HCT116 (cell line): ENCODE results near the gene CCDC88C. TPM values are rescaled to one million over a fixed set of nuclear protein-coding genes. Genes with fewer than 3 reads are reported as not detected.

ENCODE experiments used
- ATAC-seq: fragments of 200-7000 bp; cut with Tn5 transposase; 2 replicates; pipeline ENCODE4 v1.9.1; 2020; ENCODE audit warnings: mild to moderate bottlenecking, moderate library complexity
- BruUV-seq: library from RNA; stranded (reverse); fragments of 400-500 nt; replicated peaks from 2 replicates; lab custom pipeline; 2021; lab: Mats Ljungman, UMichigan
- CTCF ChIA-PET: fragments of 300-600 bp; sonication (Branson Sonifier 250); formaldehyde crosslinking; loops from one replicate; lab custom pipeline; 2021; ENCODE audit warnings: antibody characterized with exemption; lab: Charles Lee
- POLR2A ChIA-PET: fragments of 300-600, 350-600 bp; sonication (Branson Sonifier 250); formaldehyde crosslinking; loops from one replicate; lab custom pipeline; 2021; ENCODE audit warnings: antibody characterized with exemption; lab: Charles Lee
- RAD21 ChIA-PET, 2 experiments: fragments of 300-600 bp; sonication (Branson Sonifier 250); formaldehyde crosslinking; loops; one replicate each; lab custom pipeline; 2023; ENCODE audit warnings: low total read pairs in 2 of 2; ENCODE audit not compliant: uncharacterized antibody in 2 of 2, unreplicated experiment in 2 of 2, low non-redundant PET in 1 of 2; lab: Charles Lee
- DNase-seq: peaks from one replicate; pipeline ENCODE4 v3.0.0-alpha.2; 2010; ENCODE audit warnings: low read depth, low spot score
- H2AFZ ChIP-seq: fragments of 200-600 bp; shearing (Covaris generic), sonication (generic); 2 replicates; pipeline ENCODE4 v1.6.1; 2017; ENCODE audit warnings: low read depth, mixed run types, mixed read lengths, antibody characterized with exemption, low read length; ENCODE audit not compliant: poor library complexity, severe bottlenecking
- H3K27ac ChIP-seq: 2 replicates; pipeline ENCODE4 v1.5.1; 2012; ENCODE audit warnings: low read depth, low read length
- H3K27me3 ChIP-seq: fragments of 200-600 bp; sonication (generic); 2 replicates; pipeline ENCODE4 v1.6.1; 2016; ENCODE audit warnings: mixed run types, low read length, mixed read lengths; ENCODE audit not compliant: insufficient read depth
- H3K36me3 ChIP-seq, 2 experiments: fragments of 200-500 bp in 1 of 2; fragments of 200-600 bp in 1 of 2; sonication (Bioruptor generic) in 1 of 2; sonication (generic) in 1 of 2; 2 replicates each; pipeline versions ENCODE4 v1.5.1 to v1.6.1; 2014 to 2016; ENCODE audit warnings: low read length in 2 of 2, inconsistent platforms in 1 of 2, mixed read lengths in 1 of 2, mixed run types in 1 of 2; ENCODE audit not compliant: insufficient read depth in 2 of 2, control insufficient read depth in 1 of 2
- H3K4me1 ChIP-seq, 2 experiments: fragments of 200-600 bp in 1 of 2; sonication (generic) in 1 of 2; 2 replicates each; pipeline versions ENCODE4 v1.5.1 to v1.6.1; 2012 to 2017; ENCODE audit warnings: low read length in 2 of 2, inconsistent platforms in 1 of 2, mild to moderate bottlenecking in 1 of 2, mixed read lengths in 1 of 2, mixed run types in 1 of 2, moderate library complexity in 1 of 2; ENCODE audit not compliant: insufficient read depth in 2 of 2, control insufficient read depth in 1 of 2
- H3K4me2 ChIP-seq: fragments of 200-600 bp; sonication (generic); 2 replicates; pipeline ENCODE4 v1.6.1; 2017; ENCODE audit warnings: mixed run types, low read length, mixed read lengths
- H3K4me3 ChIP-seq, 2 experiments: fragments of 200-600 bp in 1 of 2; sonication (generic) in 1 of 2; replicated peaks in 1 of 2; 2 replicates each; pipeline ENCODE4 v1.5.1; 2011 to 2016; ENCODE audit warnings: low read length in 2 of 2, control low read depth in 1 of 2, low read depth in 1 of 2, mild to moderate bottlenecking in 1 of 2, mixed read lengths in 1 of 2, mixed run types in 1 of 2
- H3K79me2 ChIP-seq: fragments of 200-600 bp; sonication (generic); 2 replicates; pipeline ENCODE4 v1.6.1; 2017; ENCODE audit warnings: mild to moderate bottlenecking, mixed run types, low read length, moderate library complexity, mixed read lengths; ENCODE audit not compliant: insufficient read depth
- H3K9ac ChIP-seq: fragments of 200-600 bp; sonication (generic); 2 replicates; pipeline ENCODE4 v1.6.1; 2016; ENCODE audit warnings: low read length, mixed read lengths
- H3K9me2 ChIP-seq: fragments of 200-600 bp; sonication (generic), shearing (Covaris generic); 2 replicates; pipeline ENCODE4 v1.6.1; 2017; ENCODE audit warnings: mixed run types, mild to moderate bottlenecking, moderate library complexity; ENCODE audit not compliant: insufficient read depth
- H3K9me3 ChIP-seq, 2 experiments: fragments of 200-500 bp in 1 of 2; fragments of 200-600 bp in 1 of 2; sonication (Bioruptor generic) in 1 of 2; sonication (generic) in 1 of 2; 2 replicates each; pipeline ENCODE4 v1.6.1; 2014 to 2017; ENCODE audit warnings: low read length in 2 of 2, mixed read lengths in 2 of 2, inconsistent platforms in 1 of 2, low read depth in 1 of 2, mild to moderate bottlenecking in 1 of 2, mixed run types in 1 of 2, moderate library complexity in 1 of 2; ENCODE audit not compliant: control insufficient read depth in 1 of 2, insufficient read depth in 1 of 2
- H4K20me1 ChIP-seq: fragments of 200-600 bp; sonication (generic), shearing (Covaris generic); 2 replicates; pipeline ENCODE4 v1.6.1; 2017; ENCODE audit warnings: mixed run types, mild to moderate bottlenecking, moderate library complexity; ENCODE audit not compliant: insufficient read depth
- CEBPB ChIP-seq: IDR thresholded peaks from 2 replicates; pipeline ENCODE4 v1.6.1; 2012; ENCODE audit warnings: low read depth
- EGR1 ChIP-seq: IDR thresholded peaks from 2 replicates; pipeline ENCODE4 v1.6.1; 2012; ENCODE audit warnings: low read depth
- EZH2phosphoT487 ChIP-seq: fragments of 200-600 bp; IDR thresholded peaks from 2 replicates; pipeline ENCODE4 v1.6.1; 2018; ENCODE audit warnings: antibody characterized with exemption, borderline replicate concordance
- FOSL1 ChIP-seq: IDR thresholded peaks from 2 replicates; pipeline ENCODE4 v1.6.1; 2012; ENCODE audit warnings: low read depth
- JUND ChIP-seq: IDR thresholded peaks from 2 replicates; pipeline ENCODE4 v1.6.1; 2012
- POLR2A ChIP-seq: IDR thresholded peaks from 2 replicates; pipeline ENCODE4 v1.7.0; 2011; ENCODE audit warnings: borderline replicate concordance; ENCODE audit not compliant: insufficient read depth, insufficient read length; ENCODE audit errors: extremely low read depth
- RAD21 ChIP-seq: IDR thresholded peaks from 2 replicates; pipeline ENCODE4 v1.6.1; 2012; ENCODE audit warnings: low read depth, mild to moderate bottlenecking
- SIN3A ChIP-seq: IDR thresholded peaks from 2 replicates; pipeline ENCODE4 v1.6.1; 2012; ENCODE audit warnings: low read depth
- SP1 ChIP-seq: IDR thresholded peaks from 2 replicates; pipeline ENCODE4 v1.6.1; 2012; ENCODE audit warnings: low read depth
- SRF ChIP-seq: IDR thresholded peaks from 2 replicates; pipeline ENCODE4 v1.6.1; 2012; ENCODE audit warnings: low read depth
- TCF7L2 ChIP-seq: IDR thresholded peaks from 2 replicates; pipeline ENCODE4 v1.7.0; 2011; ENCODE audit warnings: borderline replicate concordance, inconsistent platforms; ENCODE audit not compliant: insufficient read depth, insufficient read length; ENCODE audit errors: extremely low read depth
- YY1 ChIP-seq: IDR thresholded peaks from 2 replicates; pipeline ENCODE4 v1.6.1; 2011; ENCODE audit warnings: low read length, low read depth, moderate library complexity, mild to moderate bottlenecking; ENCODE audit not compliant: insufficient replicate concordance; ENCODE audit errors: extremely low read depth
- ZFX ChIP-seq: fragments of 450-650 bp; IDR thresholded peaks from 2 replicates; pipeline ENCODE4 v1.6.1; 2017
- ZNF274 ChIP-seq: fragments of 200-500 bp; sonication (Bioruptor generic); IDR thresholded peaks from 2 replicates; pipeline ENCODE4 v1.6.1; 2014; ENCODE audit warnings: mild to moderate bottlenecking, low read depth, low read length, inconsistent platforms
- intact Hi-C: fragments of 100-400 bp; cut with micrococcal nuclease; formaldehyde crosslinking; loops from 2 replicates; pipeline ENCODE4 v1.10.0; 2022
- total RNA-seq: library from RNA; stranded (reverse); gene quantifications from one replicate; pipeline ENCODE4 v1.2.1, GENCODE V29; 2021; ENCODE audit not compliant: unreplicated experiment
- TF ChIP-seq, protein P1 (sequence below): IDR thresholded peaks from 2 replicates; pipeline ENCODE4 v1.6.1; 2011; ENCODE audit warnings: mild to moderate bottlenecking, low read length, moderate library complexity; ENCODE audit not compliant: insufficient replicate concordance; ENCODE audit errors: extremely low read depth
- TF ChIP-seq, protein P2 (sequence below): IDR thresholded peaks from 2 replicates; pipeline ENCODE4 v1.6.1; 2012; ENCODE audit warnings: low read depth
- TF ChIP-seq, protein P3 (sequence below): IDR thresholded peaks from 2 replicates; pipeline ENCODE4 v1.6.1; 2012

The CCDC88C gene
- total RNA-seq, 1 experiment from 2014 or later: 20.8 TPM

DNA sequence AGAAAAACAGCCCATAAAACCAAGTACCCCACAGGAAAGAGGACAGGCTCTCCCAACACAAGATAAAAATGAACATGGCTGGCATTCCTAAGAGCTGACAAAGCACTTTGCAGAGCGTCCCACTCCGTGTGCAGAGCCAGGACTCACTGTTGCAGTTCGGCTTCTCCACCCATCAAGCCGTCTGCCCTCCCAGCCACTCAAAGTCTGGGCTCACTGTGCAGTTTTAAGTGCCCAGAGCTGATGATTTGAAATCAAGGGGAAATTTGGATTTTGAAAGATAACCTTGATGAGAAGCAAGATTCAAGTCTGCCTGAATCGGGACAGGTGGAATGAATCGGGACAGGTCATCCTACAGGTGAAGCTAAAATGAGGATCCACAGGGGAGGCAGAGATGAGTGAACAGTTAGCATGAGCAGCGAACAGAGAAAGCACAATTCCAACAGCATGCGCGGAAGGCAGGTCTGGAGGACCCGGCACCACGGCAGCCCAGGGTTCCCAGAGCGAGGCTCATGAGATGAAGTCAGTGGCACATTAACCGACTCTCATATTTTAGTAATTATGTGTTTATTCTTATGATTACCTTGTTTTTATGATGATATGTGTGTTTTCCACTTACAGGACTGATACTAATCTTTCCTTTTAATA, 133.4 kb downstream of the CCDC88C start:
- TF ChIP-seq ZFX (no peak), RAD21 (no peak), TCF7L2 (no peak), FOSL1 (no peak), SIN3A (no peak), ZNF274 (no peak), JUND (no peak), POLR2A (no peak), EZH2phosphoT487 (no peak), CEBPB (no peak), EGR1 (no peak), SP1 (no peak), YY1 (no peak), SRF (no peak)
- TF ChIP-seq, protein P1, sequence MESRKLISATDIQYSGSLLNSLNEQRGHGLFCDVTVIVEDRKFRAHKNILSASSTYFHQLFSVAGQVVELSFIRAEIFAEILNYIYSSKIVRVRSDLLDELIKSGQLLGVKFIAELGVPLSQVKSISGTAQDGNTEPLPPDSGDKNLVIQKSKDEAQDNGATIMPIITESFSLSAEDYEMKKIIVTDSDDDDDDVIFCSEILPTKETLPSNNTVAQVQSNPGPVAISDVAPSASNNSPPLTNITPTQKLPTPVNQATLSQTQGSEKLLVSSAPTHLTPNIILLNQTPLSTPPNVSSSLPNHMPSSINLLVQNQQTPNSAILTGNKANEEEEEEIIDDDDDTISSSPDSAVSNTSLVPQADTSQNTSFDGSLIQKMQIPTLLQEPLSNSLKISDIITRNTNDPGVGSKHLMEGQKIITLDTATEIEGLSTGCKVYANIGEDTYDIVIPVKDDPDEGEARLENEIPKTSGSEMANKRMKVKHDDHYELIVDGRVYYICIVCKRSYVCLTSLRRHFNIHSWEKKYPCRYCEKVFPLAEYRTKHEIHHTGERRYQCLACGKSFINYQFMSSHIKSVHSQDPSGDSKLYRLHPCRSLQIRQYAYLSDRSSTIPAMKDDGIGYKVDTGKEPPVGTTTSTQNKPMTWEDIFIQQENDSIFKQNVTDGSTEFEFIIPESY: no peak
- TF ChIP-seq, protein P2, sequence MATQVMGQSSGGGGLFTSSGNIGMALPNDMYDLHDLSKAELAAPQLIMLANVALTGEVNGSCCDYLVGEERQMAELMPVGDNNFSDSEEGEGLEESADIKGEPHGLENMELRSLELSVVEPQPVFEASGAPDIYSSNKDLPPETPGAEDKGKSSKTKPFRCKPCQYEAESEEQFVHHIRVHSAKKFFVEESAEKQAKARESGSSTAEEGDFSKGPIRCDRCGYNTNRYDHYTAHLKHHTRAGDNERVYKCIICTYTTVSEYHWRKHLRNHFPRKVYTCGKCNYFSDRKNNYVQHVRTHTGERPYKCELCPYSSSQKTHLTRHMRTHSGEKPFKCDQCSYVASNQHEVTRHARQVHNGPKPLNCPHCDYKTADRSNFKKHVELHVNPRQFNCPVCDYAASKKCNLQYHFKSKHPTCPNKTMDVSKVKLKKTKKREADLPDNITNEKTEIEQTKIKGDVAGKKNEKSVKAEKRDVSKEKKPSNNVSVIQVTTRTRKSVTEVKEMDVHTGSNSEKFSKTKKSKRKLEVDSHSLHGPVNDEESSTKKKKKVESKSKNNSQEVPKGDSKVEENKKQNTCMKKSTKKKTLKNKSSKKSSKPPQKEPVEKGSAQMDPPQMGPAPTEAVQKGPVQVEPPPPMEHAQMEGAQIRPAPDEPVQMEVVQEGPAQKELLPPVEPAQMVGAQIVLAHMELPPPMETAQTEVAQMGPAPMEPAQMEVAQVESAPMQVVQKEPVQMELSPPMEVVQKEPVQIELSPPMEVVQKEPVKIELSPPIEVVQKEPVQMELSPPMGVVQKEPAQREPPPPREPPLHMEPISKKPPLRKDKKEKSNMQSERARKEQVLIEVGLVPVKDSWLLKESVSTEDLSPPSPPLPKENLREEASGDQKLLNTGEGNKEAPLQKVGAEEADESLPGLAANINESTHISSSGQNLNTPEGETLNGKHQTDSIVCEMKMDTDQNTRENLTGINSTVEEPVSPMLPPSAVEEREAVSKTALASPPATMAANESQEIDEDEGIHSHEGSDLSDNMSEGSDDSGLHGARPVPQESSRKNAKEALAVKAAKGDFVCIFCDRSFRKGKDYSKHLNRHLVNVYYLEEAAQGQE: no peak
- TF ChIP-seq, protein P3, sequence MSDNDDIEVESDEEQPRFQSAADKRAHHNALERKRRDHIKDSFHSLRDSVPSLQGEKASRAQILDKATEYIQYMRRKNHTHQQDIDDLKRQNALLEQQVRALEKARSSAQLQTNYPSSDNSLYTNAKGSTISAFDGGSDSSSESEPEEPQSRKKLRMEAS: no peak
- TF ChIP-seq, all 23 proteins: peak for 0
- ATAC-seq (no peak), DNase-seq (no peak)
- Histone ChIP-seq H3K4me3 (no peak overlapping the region), H3K9me3 (no peaks in the 10 kb centered on the region), H3K27me3 (no peaks in the 10 kb centered on the region), H4K20me1 (no peaks in the 10 kb centered on the region), H3K4me1 (no peaks in the 10 kb centered on the region; a peak in 1 of 4 replicates), H3K9me2 (no peaks in the 10 kb centered on the region), H3K4me2 (no peak overlapping the region), H3K79me2 (no peaks in the 10 kb centered on the region), H3K36me3 (no peaks in the 10 kb centered on the region; a peak in 2 of 4 replicates), H3K27ac (no peak overlapping the region), H3K9ac (no peak overlapping the region), H2AFZ (no peak overlapping the region)
- ChIA-PET CTCF (no interaction called here), RAD21 (no interaction called here), POLR2A (no interaction called here)
- BruUV-seq: no TSS peak
- intact Hi-C loops: no loop called here
